GM19035 (cell line): Measurements from ENCODE around the gene CBLN1.
"Not testable (repeated sequence)": the region's sequence is repeated elsewhere in the genome, so short reads cannot be mapped to it uniquely, and the experiment has no call there.

ENCODE experiments used
- ATAC-seq: cut with Tn5 transposase; IDR thresholded peaks from one replicate; pipeline ENCODE4 v1.9.1; 2021; ENCODE audit not compliant: unreplicated experiment

The CBLN1 gene

DNA sequence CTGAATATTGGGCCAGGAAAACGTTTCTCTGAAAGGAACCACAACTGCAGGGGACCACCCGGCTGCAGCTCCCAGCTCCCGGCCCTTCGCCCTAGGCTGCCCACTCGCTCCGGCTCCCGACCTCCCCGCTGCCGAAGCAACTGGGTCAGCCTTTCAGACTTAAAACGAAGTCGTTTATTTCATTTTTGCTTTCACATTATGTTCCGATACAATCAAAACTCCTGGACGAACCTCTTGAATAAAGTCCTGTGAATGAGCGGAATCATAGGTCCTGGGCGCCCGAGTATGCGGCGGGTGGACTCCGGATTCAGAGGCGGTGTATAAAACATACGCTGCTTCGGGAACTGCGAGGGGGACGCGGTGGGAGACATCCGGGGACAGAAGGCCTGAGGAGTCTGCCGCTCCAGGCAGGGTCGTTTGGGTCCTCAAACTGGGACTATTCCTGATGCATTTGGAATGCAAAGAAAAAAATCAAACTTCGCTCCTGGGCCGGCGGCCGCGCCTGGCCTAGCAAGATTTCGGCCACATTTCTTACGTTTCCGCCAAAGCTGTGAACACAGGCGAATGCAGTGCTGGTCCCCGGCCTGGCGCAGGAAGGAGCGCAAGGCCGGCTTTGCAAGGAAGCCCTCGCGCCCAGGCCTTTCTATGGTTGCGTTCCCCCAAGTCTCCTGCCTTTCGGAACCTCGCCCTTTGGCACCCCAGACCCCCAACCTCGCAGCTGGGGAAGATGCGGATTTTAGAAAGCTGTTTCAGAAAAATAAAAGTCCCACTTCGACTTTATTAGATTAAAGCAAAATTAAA, 3.7 kb downstream of the CBLN1 start:
- ATAC-seq = no peak

DNA sequence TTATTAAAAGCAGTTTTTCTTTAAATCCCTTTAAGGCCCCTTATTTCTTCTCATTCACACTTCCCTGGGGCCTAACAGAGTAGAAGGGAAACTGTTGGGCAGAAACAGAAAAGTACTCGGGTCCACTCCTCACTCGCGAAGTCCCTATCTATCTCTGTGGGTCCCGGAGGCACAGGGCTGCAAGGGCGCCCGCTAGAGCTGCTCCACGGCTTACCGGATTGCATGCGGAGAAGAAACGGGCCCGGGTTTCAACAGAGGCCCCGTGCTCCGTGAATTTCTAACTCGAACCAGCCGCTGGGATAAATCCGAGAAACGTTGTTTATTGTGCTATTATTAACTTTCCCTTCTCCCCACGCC, 4.3 kb downstream of the CBLN1 start:
- ATAC-seq = no peak

DNA sequence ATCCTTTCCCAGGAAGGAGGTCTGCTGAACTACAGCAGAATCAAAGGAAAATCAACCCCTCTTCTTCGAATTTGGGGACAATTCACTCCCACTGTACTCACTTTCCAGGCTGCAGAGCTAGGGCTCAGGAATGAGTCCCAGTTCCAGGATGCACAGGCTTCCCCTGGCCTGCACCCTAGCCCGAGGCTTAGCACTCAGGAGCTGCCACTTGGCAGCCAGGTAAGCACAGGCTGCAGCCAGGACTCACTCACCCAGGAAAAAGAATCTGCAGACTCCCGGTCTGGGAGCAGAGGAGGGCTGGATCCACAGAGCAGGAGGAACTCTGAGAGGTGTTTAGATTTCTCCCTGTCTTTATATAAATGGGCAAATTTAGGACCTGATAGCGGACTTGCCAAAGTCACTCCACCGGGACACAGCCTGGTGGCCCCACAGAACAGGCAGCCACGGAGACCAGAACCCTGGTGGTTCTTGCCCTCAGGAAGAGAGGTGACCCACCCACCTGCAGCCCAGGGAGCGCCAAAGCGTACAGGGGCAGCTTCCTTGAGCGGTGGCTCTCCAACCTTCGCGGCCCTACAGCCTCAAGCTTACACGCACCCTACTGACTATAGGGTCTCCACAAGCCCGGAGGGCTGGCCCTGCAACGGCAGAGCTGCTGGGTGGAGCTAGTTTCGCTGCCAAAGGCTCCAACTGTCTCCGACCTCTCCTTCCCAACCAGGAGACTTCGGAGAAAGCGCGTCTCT, 4.8 kb downstream of the CBLN1 start:
- ATAC-seq = no peak

DNA sequence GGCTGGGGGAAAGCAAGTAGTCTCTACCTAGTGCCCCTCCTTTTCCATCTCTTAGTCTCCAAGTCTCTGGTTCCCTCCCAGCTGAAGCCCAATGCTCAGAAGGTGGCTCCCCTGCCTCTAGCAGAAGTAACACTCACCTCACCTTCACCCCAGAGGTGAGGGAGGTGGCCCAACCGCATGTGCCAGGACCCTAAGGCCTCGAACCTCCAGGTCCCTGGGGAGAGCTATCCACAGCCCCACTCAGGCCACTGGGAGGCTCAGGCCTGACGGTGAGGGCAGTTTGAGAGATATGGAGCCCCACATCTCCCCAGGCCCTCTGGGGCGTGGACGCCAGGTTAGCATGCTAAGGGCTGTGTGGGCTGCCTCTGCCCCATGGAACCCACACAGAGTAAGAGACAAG, 5.8 kb downstream of the CBLN1 start:
- ATAC-seq = no peak

DNA sequence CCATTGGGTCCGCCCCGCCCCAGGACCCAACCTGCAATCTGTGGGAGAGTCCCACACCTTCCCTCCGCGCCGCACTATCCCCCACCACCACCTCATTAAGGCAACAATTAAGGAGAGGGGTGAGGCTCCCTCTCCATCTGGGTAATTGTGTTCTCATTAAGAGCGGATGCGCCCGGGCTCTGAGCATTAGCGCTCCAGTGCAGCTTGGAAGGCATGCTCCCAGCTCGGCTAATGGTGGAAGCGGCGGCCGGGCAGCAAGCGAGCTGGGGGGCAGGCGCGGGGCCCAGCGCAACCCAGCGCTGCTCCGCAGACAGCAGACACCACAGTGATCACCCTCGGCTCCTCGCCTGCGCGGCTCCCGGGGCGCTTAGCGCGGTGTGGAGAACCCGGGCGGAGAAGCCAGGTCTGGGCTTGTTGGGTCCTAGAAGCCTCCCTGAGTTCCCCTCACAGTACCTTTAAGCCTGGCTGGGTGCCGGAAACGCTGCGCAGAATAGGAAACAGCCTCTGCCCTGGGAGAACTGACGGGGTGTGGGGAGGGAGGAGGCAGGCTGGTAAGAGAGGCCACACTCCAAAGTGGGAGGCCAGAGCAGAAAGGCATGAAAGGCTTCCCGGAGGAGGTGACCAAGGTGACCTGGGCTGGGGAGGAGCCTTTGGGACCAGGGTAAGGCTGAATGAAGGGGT, 6.4 kb downstream of the CBLN1 start:
- ATAC-seq = no peak

DNA sequence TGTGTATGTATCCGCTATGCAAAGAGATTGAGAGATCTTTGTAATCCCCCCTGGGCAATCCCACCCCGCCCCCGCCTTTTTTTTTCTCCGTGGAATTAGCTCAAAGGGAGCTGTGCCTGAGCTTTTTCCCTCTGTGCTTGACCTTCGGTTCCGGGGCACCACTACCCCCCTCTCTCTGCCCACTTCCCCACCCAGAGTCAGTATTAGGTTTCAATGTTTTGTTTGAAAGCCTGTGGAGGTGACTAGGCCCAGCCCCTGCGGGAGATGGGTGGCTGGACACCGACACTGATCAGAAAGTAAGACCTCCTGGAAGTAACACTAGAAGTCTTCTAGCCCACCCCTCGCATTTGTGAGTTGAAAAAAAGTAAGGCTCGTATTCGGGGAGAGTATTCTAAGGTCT, 7.0 kb downstream of the CBLN1 start:
- no peak for ATAC-seq

DNA sequence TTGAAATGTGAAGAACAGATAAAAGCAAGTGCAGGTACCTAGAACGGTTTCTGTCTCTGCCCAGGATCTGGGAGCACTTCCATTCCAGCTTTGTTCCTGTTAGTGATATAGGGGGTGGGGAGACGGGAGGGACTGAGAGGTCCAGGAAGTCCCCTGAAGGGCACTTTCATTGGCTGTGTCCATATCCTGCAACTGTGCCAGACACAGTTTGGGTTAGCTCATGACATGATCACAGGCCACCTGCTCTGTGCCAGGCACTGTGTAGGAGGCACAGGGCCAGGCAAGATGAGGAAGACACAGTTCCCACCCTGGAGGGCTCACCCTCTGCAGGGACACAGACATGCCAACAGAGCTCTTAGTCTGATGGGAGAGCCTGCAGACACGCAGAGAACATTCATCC, 7.9 kb downstream of the CBLN1 start:
- ATAC-seq = no peak

DNA sequence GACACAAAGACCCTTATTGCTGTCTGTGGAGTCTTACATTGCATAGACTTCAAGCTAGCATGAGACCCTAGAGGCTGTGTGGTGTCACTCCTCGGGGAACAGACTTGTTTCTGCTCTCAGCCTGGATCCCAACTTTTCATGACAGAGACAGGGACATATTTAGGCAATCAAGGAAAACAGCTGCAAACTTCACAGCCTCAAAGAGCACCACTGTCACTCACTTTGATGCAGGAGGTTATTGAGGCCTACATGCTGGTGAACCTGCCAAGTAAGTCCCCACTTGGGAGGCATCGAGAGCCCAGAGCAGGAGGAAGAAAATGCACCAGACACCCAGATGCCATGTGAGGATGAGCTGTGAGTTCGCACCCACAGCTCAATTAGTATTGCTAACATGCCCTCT, 10.3 kb downstream of the CBLN1 start:
- ATAC-seq = no peak

DNA sequence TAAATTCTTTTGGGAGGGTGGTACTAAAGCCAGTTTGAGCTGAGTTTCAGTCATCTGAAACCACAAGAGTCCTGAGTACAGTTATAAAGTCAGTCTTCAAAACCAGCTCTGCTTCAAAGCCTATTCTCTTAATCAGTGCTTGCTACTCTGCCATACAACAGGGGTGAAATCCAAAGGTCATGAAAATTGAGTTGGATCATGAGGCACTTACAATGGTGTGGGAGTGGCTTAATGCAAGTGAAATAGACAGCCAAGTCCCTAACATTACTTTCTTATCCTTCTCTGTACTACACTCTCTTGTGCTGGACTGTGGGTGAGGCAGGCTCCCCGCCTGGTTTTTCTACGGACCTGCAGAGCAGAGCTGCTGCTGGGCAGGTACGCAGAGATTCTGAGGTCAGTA, 12.4 kb downstream of the CBLN1 start:
- ATAC-seq = no peak

DNA sequence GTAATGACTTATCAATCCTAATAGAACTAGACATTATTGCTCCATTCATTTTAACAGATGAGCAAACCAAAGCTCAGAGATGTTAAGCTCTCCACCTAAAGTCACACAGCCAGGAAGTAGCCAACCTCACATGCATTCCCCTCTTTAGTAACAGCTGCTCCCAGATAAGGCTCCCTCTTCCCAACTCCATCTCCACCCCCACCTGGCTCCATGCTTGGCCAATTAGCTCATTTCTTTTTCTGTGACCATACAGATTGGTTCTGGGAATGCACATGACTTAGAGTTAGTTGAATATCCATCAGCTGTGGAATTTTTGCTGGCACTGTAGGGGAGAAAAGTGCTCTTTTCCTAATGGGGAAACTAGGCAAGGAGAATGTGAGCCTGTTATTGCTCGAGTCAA, 13.0 kb downstream of the CBLN1 start:
- no peak for ATAC-seq

DNA sequence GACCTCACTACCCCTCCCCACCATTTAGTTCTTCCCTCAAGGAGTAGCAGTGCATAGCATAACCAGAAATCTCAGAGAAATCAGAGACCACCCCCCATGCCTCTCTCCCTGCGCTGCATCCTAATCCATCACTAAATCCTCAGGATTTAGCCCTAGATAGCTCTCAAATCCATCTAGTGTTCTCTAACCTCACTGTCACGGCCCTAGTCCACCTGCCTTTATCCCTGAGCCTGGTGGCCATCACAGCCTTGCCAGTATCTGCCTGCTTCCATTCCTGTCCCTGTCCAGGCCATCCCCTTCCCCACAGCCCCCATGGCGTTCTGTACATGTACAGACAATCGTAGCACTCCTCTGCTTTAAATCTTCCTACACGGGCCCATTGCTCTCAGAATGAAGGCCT, 19.1 kb downstream of the CBLN1 start:
- no peak for ATAC-seq

DNA sequence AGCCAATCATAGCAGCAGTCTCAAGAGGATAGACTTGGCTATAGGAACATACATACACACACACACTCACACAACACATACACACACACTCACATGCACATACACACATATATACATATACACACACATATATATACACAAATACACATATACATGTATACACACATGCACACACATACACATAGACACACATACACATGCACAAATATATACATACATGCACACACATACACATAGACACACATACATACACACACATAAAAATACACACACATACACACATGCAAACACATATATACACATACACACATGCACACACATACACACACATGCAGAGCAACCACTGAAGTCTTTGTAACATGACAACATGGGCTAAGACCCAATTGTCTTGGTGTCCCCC, 19.7 kb downstream of the CBLN1 start:
- no peak for ATAC-seq

DNA sequence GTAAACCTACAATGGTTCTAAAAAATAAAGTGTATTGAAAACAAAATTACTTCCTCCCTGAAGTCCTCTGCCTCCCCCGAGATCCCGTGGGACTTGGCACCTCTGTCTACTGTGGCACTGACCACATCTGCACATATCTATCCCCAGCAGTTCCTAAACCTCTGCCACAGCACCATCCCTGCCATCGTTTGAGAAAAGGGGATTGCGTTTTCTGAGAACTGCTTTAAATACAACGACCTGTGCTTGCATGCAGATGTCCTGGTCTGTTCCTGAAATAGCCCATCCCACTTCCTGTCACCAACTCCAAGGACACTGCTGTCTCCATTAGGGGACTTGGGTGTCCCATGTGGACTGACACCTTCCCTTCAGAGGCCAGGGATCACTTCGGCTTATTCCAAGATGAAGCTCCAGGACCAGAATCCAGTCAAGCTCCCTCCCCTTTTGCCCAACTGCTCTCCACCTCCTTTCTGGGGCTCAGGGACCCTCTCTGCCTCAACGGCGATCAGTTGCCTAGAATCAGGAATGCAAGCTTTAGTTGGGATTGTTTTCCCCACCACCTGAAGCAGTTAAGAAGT, 20.6 kb downstream of the CBLN1 start:
- no peak for ATAC-seq

DNA sequence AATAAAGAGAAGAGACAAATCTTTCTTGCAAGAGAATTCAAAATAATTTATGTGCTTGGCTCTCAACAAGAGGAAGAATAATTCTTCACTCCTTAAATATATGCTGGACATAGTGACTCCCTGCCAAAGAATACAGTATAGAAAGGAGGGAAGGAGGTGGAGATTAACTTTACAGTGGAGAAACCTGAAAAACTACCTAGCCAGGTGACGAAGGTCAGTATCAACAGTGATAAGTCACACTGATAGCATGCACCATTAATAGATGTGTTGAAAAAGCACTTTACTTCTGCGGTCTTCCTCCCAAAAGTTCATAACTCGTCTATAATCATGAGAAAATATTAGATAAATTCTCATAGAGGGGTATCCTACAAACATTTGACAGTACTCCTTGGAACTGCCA, 21.4 kb downstream of the CBLN1 start:
- ATAC-seq = no peak

DNA sequence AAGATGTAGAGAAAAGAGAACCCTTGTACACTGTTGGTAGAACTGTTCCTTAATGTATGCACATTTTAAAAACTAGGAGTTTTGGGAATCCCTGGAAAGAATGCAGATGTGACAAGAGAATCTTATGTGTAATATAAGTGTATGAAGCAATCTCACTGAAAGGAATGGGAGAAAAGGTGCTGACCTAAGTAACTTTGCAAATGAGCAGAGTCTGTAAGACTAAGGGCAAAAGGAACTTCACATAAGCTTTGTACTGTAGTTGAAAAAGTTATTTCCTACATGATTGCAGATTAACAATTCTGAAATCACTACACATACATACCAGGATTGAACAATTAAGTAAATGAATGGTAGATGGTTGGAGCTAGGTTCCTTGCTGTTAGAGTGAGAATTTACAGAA, 22.3 kb downstream of the CBLN1 start:
- ATAC-seq = no peak

DNA sequence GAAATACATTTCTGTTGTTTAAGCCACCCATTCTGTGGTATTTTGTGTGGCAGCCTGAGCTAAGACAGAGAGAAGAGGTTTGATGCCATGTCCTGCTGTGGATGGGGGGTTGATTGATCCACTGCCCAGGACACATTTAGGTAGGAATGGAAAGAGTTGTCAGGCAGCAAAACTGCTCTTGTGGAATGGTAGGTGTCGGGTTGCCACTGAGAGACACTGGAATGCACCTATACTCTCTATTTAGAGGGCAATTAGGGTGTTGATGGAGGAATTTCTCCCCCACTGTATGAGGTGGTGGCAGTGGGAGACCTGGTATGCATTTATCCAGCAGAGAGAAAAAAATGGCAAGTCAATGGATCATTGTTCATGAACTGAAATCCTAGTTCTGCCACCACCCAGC, 30.9 kb downstream of the CBLN1 start:
- no peak for ATAC-seq

DNA sequence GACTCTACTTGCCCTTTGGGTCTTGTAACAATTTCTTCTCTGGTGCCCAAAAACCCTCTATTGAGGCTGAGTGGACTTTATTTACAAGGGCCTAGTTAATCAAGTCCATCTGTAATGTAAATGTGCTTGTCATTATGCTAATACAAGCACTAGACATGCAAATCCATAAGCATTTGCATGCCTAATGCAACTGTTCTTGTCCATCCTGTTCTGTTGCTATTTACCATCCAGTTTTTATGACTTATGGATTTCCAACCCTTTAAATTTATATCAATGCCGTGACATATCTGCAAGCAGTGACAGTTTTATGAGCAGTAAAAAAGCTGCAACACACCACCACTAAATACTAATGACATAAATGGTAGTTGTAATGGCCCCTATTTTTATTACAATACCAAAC, 33.4 kb downstream of the CBLN1 start:
- no peak for ATAC-seq

DNA sequence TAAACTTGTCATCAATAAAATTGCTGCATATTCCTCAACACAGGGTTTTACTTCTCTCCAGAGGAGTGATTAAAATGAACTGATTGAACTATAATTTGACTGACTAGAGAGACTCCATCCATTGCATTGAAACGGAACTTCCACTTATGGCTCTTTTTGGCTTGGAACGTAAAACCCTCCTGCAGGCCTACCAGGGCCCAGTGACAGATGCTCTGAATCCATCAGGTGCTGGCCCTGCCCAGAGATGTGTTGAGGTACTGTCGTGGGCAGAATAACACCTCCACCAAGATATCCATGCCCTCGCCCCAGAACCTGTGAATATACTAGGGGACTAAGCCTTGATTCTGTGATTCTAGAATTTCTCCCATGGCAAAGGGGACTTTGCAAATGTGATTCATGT, 45.4 kb downstream of the CBLN1 start:
- ATAC-seq = no peak

DNA sequence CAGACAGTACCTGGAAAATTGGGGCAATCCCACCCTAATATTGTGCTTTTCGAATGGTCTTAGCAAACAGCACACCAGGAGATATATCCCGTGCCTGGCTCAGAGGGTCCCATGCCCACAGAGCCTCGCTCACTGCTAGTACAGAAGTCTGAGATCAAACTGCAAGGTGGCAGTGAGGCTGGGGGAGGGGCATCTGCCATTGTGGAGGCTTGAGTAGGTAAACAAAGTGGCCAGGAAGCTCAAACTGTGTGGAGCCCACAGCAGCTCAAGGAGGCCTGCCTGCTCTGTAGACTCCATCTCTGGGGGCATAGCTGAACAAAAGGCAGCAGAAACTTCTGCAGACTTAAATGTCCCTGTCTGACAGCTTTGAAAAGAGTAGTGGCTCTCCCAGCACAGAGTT, 53.3 kb downstream of the CBLN1 start:
- not testable (repeated sequence) for ATAC-seq
